ENCODE data around the gene BDNF. TPM values are rescaled to one million over a fixed set of nuclear protein-coding genes. Genes with fewer than 3 reads are reported as not detected.

Gene BDNF
- total RNA-seq, 1 donor from 2014 or later: 3.1 TPM

GRCh38 chr11:27694992-27695391, 5.3 kb downstream of the BDNF start:
- Histone ChIP-seq H3K27me3 (ENCODE audit: low read depth) (peaks cover 42% of the 10 kb centered on the region), H3K9me3 (replicated peaks) (no peaks in the 10 kb centered on the region), H3K27ac (replicated peaks) (no peak overlapping the region), H3K36me3 (no peaks in the 10 kb centered on the region), H3K4me3 (no peak overlapping the region), H3K4me1 (peaks cover 21% of the 10 kb centered on the region)
- intact Hi-C loops (cut with micrococcal nuclease): loop anchor here (5.0 kb wide), 1 partner anchor 837 kb away; no protein-coding TSS in a partner anchor
- TF ChIP-seq CTCF (IDR thresholded peaks at IDR 0.05; ENCODE audit: borderline replicate concordance): peak; percentile 23
- no peak for DNase-seq

GRCh38 chr11:27693398-27693797, 6.9 kb downstream of the BDNF start:
- intact Hi-C loops (cut with micrococcal nuclease): no loop called here
- Histone ChIP-seq H3K4me3 (no peak overlapping the region), H3K4me1 (peaks cover 6% of the 10 kb centered on the region), H3K9me3 (replicated peaks) (no peaks in the 10 kb centered on the region), H3K36me3 (no peaks in the 10 kb centered on the region), H3K27me3 (ENCODE audit: low read depth) (peaks cover 28% of the 10 kb centered on the region), H3K27ac (replicated peaks) (no peak overlapping the region)
- DNase-seq: no peak
- TF ChIP-seq CTCF (IDR thresholded peaks at IDR 0.05; ENCODE audit: borderline replicate concordance): no peak

- no peak for TF ChIP-seq CTCF (IDR thresholded peaks at IDR 0.05; ENCODE audit: borderline replicate concordance)
- H3K27me3 ChIP-seq (ENCODE audit: low read depth): peaks cover 21% of the 10 kb centered on the region
- peaks cover 6% of the 10 kb centered on the region for H3K4me1 ChIP-seq
- DNase-seq: no peak
- intact Hi-C loops (cut with micrococcal nuclease): no loop called here
- H3K9me3 ChIP-seq (replicated peaks): no peaks in the 10 kb centered on the region
- H3K27ac ChIP-seq (replicated peaks): no peak overlapping the region
- no peak overlapping the region for H3K4me3 ChIP-seq
- no peaks in the 10 kb centered on the region for H3K36me3 ChIP-seq
Measured at GRCh38 chr11:27692781-27693180, 7.5 kb downstream of the BDNF start.

- Histone ChIP-seq H3K27ac (replicated peaks) (no peak overlapping the region), H3K9me3 (replicated peaks) (peaks cover 3% of the 10 kb centered on the region), H3K4me1 (no peaks in the 10 kb centered on the region), H3K4me3 (no peak overlapping the region), H3K27me3 (ENCODE audit: low read depth) (no peaks in the 10 kb centered on the region), H3K36me3 (no peaks in the 10 kb centered on the region)
- TF ChIP-seq CTCF (IDR thresholded peaks at IDR 0.05; ENCODE audit: borderline replicate concordance): no peak
- no peak for DNase-seq
- intact Hi-C loops (cut with micrococcal nuclease): no loop called here
Measured at GRCh38 chr11:27688076-27688475, 12.2 kb downstream of the BDNF start.

GRCh38 chr11:27681664-27682063, 18.6 kb downstream of the BDNF start:
- no peak overlapping the region for H3K4me3 ChIP-seq
- H3K36me3 ChIP-seq: peaks cover 4% of the 10 kb centered on the region
- no peak for TF ChIP-seq CTCF (IDR thresholded peaks at IDR 0.05; ENCODE audit: borderline replicate concordance)
- peaks cover 12% of the 10 kb centered on the region for H3K9me3 ChIP-seq (replicated peaks)
- intact Hi-C loops (cut with micrococcal nuclease): no loop called here
- no peak for DNase-seq
- H3K27me3 ChIP-seq (ENCODE audit: low read depth): no peaks in the 10 kb centered on the region
- peak overlapping the region; percentile 61 for H3K27ac ChIP-seq (replicated peaks)
- H3K4me1 ChIP-seq: peaks cover 18% of the 10 kb centered on the region
